DND-41 (cell line): ENCODE results near the gene USP10.

Source experiments
- CTCF ChIP-seq: IDR thresholded peaks from 2 replicates; pipeline ENCODE4 v1.5.1; 2012; ENCODE audit warnings: borderline replicate concordance, low read length, moderate library complexity, mild to moderate bottlenecking; ENCODE audit not compliant: poor library complexity, severe bottlenecking; ENCODE audit errors: extremely low read depth
- EZH2 ChIP-seq: IDR thresholded peaks from 3 replicates; pipeline ENCODE4 v1.6.1; 2012; ENCODE audit warnings: borderline replicate concordance, low read depth, mild to moderate bottlenecking, moderate library complexity, low read length, inconsistent platforms; ENCODE audit not compliant: severe bottlenecking

- no peak for TF ChIP-seq CTCF
- TF ChIP-seq EZH2, result no peak
Observed at GRCh38 chr16:84749072-84749471, 49.3 kb downstream of the USP10 start.
